Activated CD4-positive, alpha-beta memory T cell treated with anti-CD3 and anti-CD28 coated beads for 36 hours (primary cell): ENCODE data around the gene ZNF850. TPM values are rescaled to one million over a fixed set of nuclear protein-coding genes. Genes with fewer than 3 reads are reported as not detected.
"Not testable (repeated sequence)": the region's sequence is repeated elsewhere in the genome, so short reads cannot be mapped to it uniquely, and the experiment has no call there.

Experiments
- CTCF ChIA-PET: fragments of 350-600 bp; sonication (Branson Sonifier 250); formaldehyde crosslinking; loops from one replicate; lab custom pipeline; 2021; ENCODE audit warnings: antibody characterized with exemption, inconsistent platforms; lab: Charles Lee
- POLR2A ChIA-PET: fragments of 350-600 bp; sonication (Branson Sonifier 250); formaldehyde crosslinking; loops from one replicate; lab custom pipeline; 2021; ENCODE audit warnings: antibody characterized with exemption; lab: Charles Lee
- DNase-seq: peaks from one replicate; pipeline ENCODE4 v3.0.0-alpha.2; 2020
- H3K27ac Mint-ChIP-seq: one replicate; pipeline ENCODE4 v1.8.0; 2021; ENCODE audit warnings: mixed read lengths
- H3K27me3 Mint-ChIP-seq: one replicate; pipeline ENCODE4 v1.8.0; 2021; ENCODE audit warnings: mixed read lengths
- H3K36me3 Mint-ChIP-seq: one replicate; pipeline ENCODE4 v1.8.0; 2021; ENCODE audit warnings: mixed read lengths
- H3K4me1 Mint-ChIP-seq: one replicate; pipeline ENCODE4 v1.8.0; 2021; ENCODE audit warnings: low read depth, mixed read lengths
- H3K4me3 Mint-ChIP-seq: one replicate; pipeline ENCODE4 v1.8.0; 2021; ENCODE audit warnings: mild to moderate bottlenecking, mixed read lengths
- H3K9me3 Mint-ChIP-seq: one replicate; pipeline ENCODE4 v1.8.0; 2021; ENCODE audit warnings: mixed read lengths
- intact Hi-C: fragments of 100-400 bp; cut with micrococcal nuclease; formaldehyde crosslinking; loops from one replicate; pipeline ENCODE4 v1.15.1; 2023
- total RNA-seq, 2 experiments: library from RNA; stranded (reverse); gene quantifications; one replicate each; pipeline ENCODE4 v1.2.3, GENCODE V29; 2021

ZNF850 gene
- total RNA-seq, 2 experiments from 2014 or later, result 6.7 TPM

GRCh38 chr19:36750066-36750691 lies 22.4 kb downstream of the ZNF850 start:
- Mint-ChIP-seq H3K27ac (no peak overlapping the region), H3K4me1 (no peaks in the 10 kb centered on the region)

DNA sequence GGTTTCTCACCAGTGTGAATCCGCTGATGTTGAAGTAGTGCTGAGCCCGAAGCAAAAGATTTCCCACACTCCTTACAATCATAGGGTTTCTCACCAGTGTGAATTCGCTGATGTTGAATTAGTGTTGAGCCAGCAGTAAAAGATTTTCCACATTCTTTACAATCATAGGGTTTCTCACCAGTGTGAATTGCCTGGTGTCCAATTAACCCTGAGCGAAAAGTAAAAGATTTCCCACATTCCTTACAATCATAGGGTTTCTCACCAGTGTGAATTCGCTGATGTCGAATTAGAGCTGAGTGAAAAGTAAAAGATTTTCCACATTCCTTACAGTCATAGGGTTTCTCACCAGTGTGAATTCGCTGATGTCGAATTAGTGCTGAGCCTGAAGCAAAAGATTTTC lies 23.0 kb downstream of the ZNF850 start:
- H3K36me3 Mint-ChIP-seq, result peaks cover 87% of the 10 kb centered on the region
- H3K27ac Mint-ChIP-seq, H3K4me3 Mint-ChIP-seq, H3K27me3 Mint-ChIP-seq, intact Hi-C loops, POLR2A ChIA-PET, CTCF ChIA-PET, DNase-seq, H3K4me1 Mint-ChIP-seq: not testable (repeated sequence)
- H3K9me3 Mint-ChIP-seq, result peaks cover 87% of the 10 kb centered on the region

More at GRCh38 chr19:36750066-36750691, 22.4 kb downstream of the ZNF850 start:
- intact Hi-C loops, result no loop called here
- Mint-ChIP-seq H3K4me3 (no peak overlapping the region), H3K9me3 (peaks cover 87% of the 10 kb centered on the region), H3K36me3 (peaks cover 88% of the 10 kb centered on the region), H3K27me3 (no peaks in the 10 kb centered on the region)
- CTCF ChIA-PET, result no interaction called here
- POLR2A ChIA-PET, result no interaction called here
- no peak for DNase-seq

DNA sequence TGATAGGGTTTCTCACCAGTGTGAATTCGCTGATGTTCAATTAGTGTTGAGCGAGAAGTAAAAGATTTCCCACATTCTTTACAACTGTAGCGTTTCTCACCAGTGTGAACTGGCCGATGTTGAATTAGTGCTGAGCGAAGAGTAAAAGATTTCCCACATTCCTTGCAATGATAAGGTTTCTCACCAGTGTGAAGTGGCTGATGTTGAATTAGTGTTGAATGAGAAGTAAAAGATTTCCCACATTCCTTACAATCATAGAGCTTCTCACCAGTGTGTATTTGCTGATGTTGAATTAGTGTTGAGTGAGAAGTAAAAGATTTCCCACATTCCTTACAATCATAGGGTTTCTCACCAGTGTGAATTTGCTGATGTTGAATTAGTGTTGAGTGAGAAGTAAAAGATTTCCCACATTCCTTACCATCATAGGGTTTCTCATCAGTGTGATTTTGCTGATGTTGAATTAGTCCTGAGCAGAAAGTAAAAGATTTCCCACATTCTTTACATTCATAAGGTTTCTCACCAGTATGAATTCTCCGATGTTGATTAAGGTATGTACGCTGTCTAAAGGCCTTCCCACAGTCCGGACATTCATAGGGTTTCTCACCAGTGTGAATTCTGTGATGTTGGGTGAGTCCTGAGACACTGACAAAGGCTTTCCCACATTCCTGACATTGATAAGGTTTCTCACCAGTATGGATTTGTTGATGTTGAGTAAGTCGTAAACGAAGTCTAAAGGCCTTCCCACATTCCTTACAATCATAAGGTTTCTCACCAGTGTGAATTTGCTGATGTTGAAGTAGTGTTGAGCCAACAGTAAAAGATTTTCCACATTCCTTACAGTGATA lies 24.0 kb downstream of the ZNF850 start:
- no peaks in the 10 kb centered on the region for H3K27me3 Mint-ChIP-seq
- DNase-seq, result no peak
- no peaks in the 10 kb centered on the region for H3K4me1 Mint-ChIP-seq
- H3K4me3 Mint-ChIP-seq, result no peak overlapping the region
- CTCF ChIA-PET, result no interaction called here
- H3K27ac Mint-ChIP-seq, result no peak overlapping the region
- peaks cover 88% of the 10 kb centered on the region for H3K9me3 Mint-ChIP-seq
- peaks cover 82% of the 10 kb centered on the region for H3K36me3 Mint-ChIP-seq
- POLR2A ChIA-PET, result no interaction called here
- intact Hi-C loops, result no loop called here

DNA sequence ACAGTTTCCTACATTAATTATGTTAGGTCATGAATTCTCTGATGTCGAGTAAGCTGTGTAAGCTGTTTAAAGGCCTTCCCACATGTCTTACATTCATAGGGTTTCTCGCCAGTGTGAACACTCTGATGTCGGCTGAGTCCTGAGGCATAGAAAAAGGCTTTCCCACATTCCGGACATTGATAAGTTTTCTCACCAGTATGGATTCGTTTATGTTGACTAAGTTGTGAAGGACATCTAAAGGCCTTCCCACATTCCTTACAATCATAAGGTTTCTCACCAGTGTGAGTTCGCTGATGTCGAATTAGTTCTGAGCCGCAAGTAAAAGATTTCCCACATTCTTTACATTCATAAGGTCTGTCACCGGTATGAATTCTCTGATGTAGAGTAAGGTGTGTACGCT lies 24.9 kb downstream of the ZNF850 start:
- no peak overlapping the region for H3K4me3 Mint-ChIP-seq
- intact Hi-C loops, result no loop called here
- DNase-seq, result no peak
- ChIA-PET CTCF (no interaction called here), POLR2A (interaction anchor here (1.0 kb wide), 1 partner anchor 90 kb away, joined by 3 read pairs; the partner anchor contains the start of gene ZNF790)
- H3K4me1 Mint-ChIP-seq, result no peaks in the 10 kb centered on the region
- peaks cover 87% of the 10 kb centered on the region for H3K9me3 Mint-ChIP-seq
- H3K36me3 Mint-ChIP-seq, result peaks cover 78% of the 10 kb centered on the region
- H3K27ac Mint-ChIP-seq, result no peak overlapping the region
- H3K27me3 Mint-ChIP-seq, result no peaks in the 10 kb centered on the region

GRCh38 chr19:36745870-36746269 lies 26.7 kb downstream of the ZNF850 start:
- no peak overlapping the region for H3K27ac Mint-ChIP-seq
- POLR2A ChIA-PET, result no interaction called here
- H3K27me3 Mint-ChIP-seq, result no peaks in the 10 kb centered on the region
- H3K4me1 Mint-ChIP-seq, result no peaks in the 10 kb centered on the region
- CTCF ChIA-PET, result no interaction called here
- intact Hi-C loops, result no loop called here
- H3K9me3 Mint-ChIP-seq, result peaks cover 91% of the 10 kb centered on the region
- peaks cover 76% of the 10 kb centered on the region for H3K36me3 Mint-ChIP-seq
- no peak overlapping the region for H3K4me3 Mint-ChIP-seq
- DNase-seq, result no peak

DNA sequence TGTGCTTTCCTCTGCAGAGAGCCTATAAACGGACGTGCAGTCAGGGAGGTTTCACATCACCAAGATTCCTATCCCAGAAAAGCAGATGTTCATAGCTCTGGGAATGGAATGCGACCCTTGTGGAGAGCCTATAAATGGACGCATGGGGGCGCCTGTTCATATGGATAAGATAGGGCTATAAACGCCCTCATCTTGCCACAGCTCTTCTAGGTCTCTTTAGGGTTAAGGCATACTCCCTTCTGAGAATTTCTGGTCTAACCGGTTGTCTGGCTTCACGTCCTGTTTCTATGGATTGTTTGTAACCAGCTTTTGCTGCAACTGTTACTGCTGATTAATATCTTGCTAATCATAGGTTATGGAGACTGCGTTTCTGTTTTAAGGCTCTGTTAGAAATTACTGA lies 36.4 kb downstream of the ZNF850 start:
- POLR2A ChIA-PET, result not testable (repeated sequence)

GRCh38 chr19:36719687-36720556 lies 52.7 kb downstream of the ZNF850 start:
- ChIA-PET POLR2A (no interaction called here), CTCF (no interaction called here)
- no peak for DNase-seq
- Mint-ChIP-seq H3K27me3 (no peaks in the 10 kb centered on the region), H3K4me1 (no peaks in the 10 kb centered on the region), H3K9me3 (peaks cover 65% of the 10 kb centered on the region), H3K36me3 (peaks cover 72% of the 10 kb centered on the region), H3K4me3 (no peak overlapping the region), H3K27ac (no peak overlapping the region)
- intact Hi-C loops, result no loop called here

More for the DNA sequence above, 36.4 kb downstream of the ZNF850 start:
- DNase-seq, intact Hi-C loops, H3K4me1 Mint-ChIP-seq, H3K27me3 Mint-ChIP-seq, CTCF ChIA-PET, H3K27ac Mint-ChIP-seq, H3K4me3 Mint-ChIP-seq: not testable (repeated sequence)
- peaks cover 76% of the 10 kb centered on the region for H3K36me3 Mint-ChIP-seq
- peaks cover 83% of the 10 kb centered on the region for H3K9me3 Mint-ChIP-seq

- ChIA-PET POLR2A (no interaction called here), CTCF (no interaction called here)
- H3K27ac Mint-ChIP-seq, result no peak overlapping the region
Measured at GRCh38 chr19:36709423-36709822, 63.2 kb downstream of the ZNF850 start.

GRCh38 chr19:36707134-36707533 lies 65.5 kb downstream of the ZNF850 start:
- peaks cover 84% of the 10 kb centered on the region for H3K36me3 Mint-ChIP-seq
- CTCF ChIA-PET, result no interaction called here
- no peak overlapping the region for H3K4me3 Mint-ChIP-seq
- no peak overlapping the region for H3K27ac Mint-ChIP-seq
- DNase-seq, result no peak
- intact Hi-C loops, result no loop called here
- H3K27me3 Mint-ChIP-seq, result no peaks in the 10 kb centered on the region
- H3K4me1 Mint-ChIP-seq, result no peaks in the 10 kb centered on the region
- peaks cover 83% of the 10 kb centered on the region for H3K9me3 Mint-ChIP-seq
- POLR2A ChIA-PET, result no interaction called here

More at GRCh38 chr19:36709423-36709822, 63.2 kb downstream of the ZNF850 start:
- intact Hi-C loops, result no loop called here
- Mint-ChIP-seq H3K27me3 (no peaks in the 10 kb centered on the region), H3K36me3 (peaks cover 94% of the 10 kb centered on the region), H3K9me3 (peaks cover 89% of the 10 kb centered on the region), H3K4me1 (no peaks in the 10 kb centered on the region), H3K4me3 (no peak overlapping the region)
- no peak for DNase-seq

DNA sequence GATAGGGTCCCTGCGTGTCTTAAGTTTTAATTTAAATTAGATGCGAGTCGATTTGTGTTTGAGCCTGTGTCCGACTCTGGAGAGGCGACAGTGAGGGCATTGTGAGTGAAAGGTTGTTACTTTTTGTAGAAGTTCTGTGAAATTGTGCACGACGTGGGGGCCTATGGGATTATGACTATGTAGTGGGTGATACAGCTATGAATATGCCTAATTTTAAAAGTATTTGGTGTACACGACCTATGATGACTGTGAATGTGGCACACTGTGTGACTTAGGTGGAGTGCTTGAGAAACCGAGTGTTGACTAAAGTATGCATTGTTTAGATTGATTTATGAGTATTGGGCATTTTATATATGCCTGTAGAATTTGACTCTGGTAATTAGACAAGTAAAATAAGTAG lies 84.5 kb downstream of the ZNF850 start:
- H3K36me3 Mint-ChIP-seq, result peaks cover 60% of the 10 kb centered on the region
- H3K4me3 Mint-ChIP-seq, result peak overlapping the region; percentile 99
- H3K9me3 Mint-ChIP-seq, result peaks cover 20% of the 10 kb centered on the region
- ChIA-PET POLR2A (interaction anchor here (1.3 to 1.7 kb wide), 3 partner anchors 22 to 199 kb away, joined by 3 to 5 read pairs (median 4); partner anchors contain the start of genes ZNF345, ZNF461 and ZNF566), CTCF (no interaction called here)
- intact Hi-C loops, result loop anchor here (5.0 to 10.0 kb wide), 4 partner anchors 84 to 777 kb away; partner anchors contain the start of genes ZNF568, ZNF569, ZNF570 and ZNF585B
- peak overlapping the region; percentile 90 for H3K27ac Mint-ChIP-seq
- peak; percentile 19 for DNase-seq
- no peaks in the 10 kb centered on the region for H3K27me3 Mint-ChIP-seq
- H3K4me1 Mint-ChIP-seq, result peaks cover 24% of the 10 kb centered on the region

DNA sequence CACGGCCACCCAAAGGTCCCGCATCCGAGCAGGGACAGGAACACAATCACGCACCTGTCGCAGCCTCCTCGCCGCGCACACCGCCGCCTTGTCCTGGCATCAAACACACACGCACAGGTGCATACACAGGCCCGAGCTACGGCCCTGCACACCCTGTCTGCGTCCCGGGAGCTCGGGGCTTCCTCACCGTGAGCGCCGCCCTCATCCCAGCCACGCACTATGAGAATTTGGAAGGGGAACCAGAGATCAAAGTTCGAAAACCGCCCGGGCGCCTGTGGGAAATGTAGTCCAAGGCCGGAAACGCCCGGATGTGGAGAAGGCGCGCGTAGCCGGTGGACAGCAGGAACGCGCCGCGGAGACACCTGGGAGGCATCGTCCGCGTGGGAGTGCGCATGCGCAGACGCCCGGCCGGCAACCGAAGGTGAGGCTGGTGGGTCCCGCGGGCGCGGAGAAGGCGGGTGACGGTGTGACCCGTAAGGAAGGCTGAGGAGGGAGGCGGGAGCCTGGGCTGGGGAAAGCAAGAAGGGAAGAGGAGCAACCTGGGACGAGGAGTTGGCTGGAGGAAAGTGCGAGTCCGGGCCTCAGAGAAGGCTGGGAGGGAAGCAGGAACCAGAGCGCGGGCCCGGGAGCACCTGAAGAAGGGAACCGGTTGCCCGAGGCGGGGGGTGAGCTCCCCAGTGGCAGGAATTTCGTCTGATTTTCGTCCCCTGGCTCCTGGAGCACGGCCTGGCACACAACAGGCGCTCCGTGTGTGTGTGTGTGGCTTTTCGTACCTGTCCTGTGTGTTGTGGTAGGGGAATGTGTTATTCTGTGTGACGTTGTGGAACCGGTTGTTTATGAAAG lies 85.2 kb downstream of the ZNF850 start, which contains the start of gene ZNF567:
Gene ZNF567 (plus strand): TSS at position 399 of the 843 bp plus-strand sequence. CDS start 7,256 bp downstream, outside the sequence.
- H3K4me1 Mint-ChIP-seq, result peaks cover 24% of the 10 kb centered on the region
- POLR2A ChIA-PET, result interaction anchor here (0.6 to 1.7 kb wide), 4 partner anchors 21 to 198 kb away, joined by 3 to 5 read pairs (median 4); partner anchors contain the start of genes ZNF345, ZNF461 and ZNF566
- H3K27me3 Mint-ChIP-seq, result no peaks in the 10 kb centered on the region
- H3K36me3 Mint-ChIP-seq, result peaks cover 57% of the 10 kb centered on the region
- peak within 1 kb of the TSS; percentile 99 for H3K4me3 Mint-ChIP-seq
- intact Hi-C loops, result loop anchor here (1.0 to 10.0 kb wide), 11 partner anchors 21 to 777 kb away; partner anchors contain the start of genes ZFP82, ZNF260, ZNF345 and ZNF382
- DNase-seq, result peak; percentile 99
- H3K9me3 Mint-ChIP-seq, result peaks cover 20% of the 10 kb centered on the region
- CTCF ChIA-PET, result no interaction called here
- H3K27ac Mint-ChIP-seq, result peak within 1 kb of the TSS; percentile 90
